AG20443 (cell line): ENCODE measurements around the gene TMEM272.

ENCODE experiments used
- DNase-seq: peaks from one replicate; pipeline ENCODE4 v3.0.0; 2012; ENCODE audit warnings: low spot score, mixed read lengths

The TMEM272 gene

GRCh38 chr13:51780099-51780498 lies 64.9 kb downstream of the TMEM272 start:
- DNase-seq, result no peak

- no peak for DNase-seq
These were observed 66.6 kb downstream of the TMEM272 start for GRCh38 chr13:51778392-51778791.

GRCh38 chr13:51777921-51778320 lies 67.1 kb downstream of the TMEM272 start:
- DNase-seq, result no peak

GRCh38 chr13:51776179-51776578 lies 68.8 kb downstream of the TMEM272 start:
- DNase-seq, result no peak

GRCh38 chr13:51773515-51773914 lies 71.5 kb downstream of the TMEM272 start:
- DNase-seq, result no peak

- no peak for DNase-seq
These were observed 72.2 kb downstream of the TMEM272 start for GRCh38 chr13:51772781-51773180.

- DNase-seq, result no peak
These were observed 72.9 kb downstream of the TMEM272 start for GRCh38 chr13:51772105-51772455.

- no peak for DNase-seq
These were observed 73.4 kb downstream of the TMEM272 start for GRCh38 chr13:51771418-51772104.

GRCh38 chr13:51770681-51771417 lies 74.1 kb downstream of the TMEM272 start:
- no peak for DNase-seq

- no peak for DNase-seq
These were observed 74.8 kb downstream of the TMEM272 start for GRCh38 chr13:51770160-51770559.

GRCh38 chr13:51769455-51770127 lies 75.4 kb downstream of the TMEM272 start:
- no peak for DNase-seq

GRCh38 chr13:51768976-51769375 lies 76.0 kb downstream of the TMEM272 start:
- no peak for DNase-seq

- no peak for DNase-seq
These were observed 76.5 kb downstream of the TMEM272 start for GRCh38 chr13:51768378-51768921.

- no peak for DNase-seq
These were observed 77.9 kb downstream of the TMEM272 start for GRCh38 chr13:51767100-51767499.

- no peak for DNase-seq
These were observed 79.8 kb downstream of the TMEM272 start for GRCh38 chr13:51765142-51765515.

GRCh38 chr13:51764184-51765141 lies 80.5 kb downstream of the TMEM272 start:
- peak; percentile 76 for DNase-seq

- no peak for DNase-seq
These were observed 81.5 kb downstream of the TMEM272 start for GRCh38 chr13:51763486-51763885.
